Sigmoid colon (tissue), 4 donors: ENCODE data around the gene SHB.

Experiments used
- POLR2AphosphoS5 ChIP-seq, 4 donors: sonication (generic); formaldehyde crosslinking; IDR thresholded peaks; one replicate each; pipeline ENCODE4 v1.6.1; 2017; ENCODE audit warnings: antibody characterized with exemption in 4 of 4
- TF ChIP-seq, protein P1 (sequence below), 4 experiments: fragments of 450-650 bp in 3 of 4; fragments of 200-600 bp in 1 of 4; IDR thresholded peaks; one replicate each; pipeline ENCODE4 v1.5.1; 2016 to 2019; ENCODE audit warnings: antibody characterized with exemption in 4 of 4, mild to moderate bottlenecking in 3 of 4, moderate library complexity in 2 of 4

DNA sequence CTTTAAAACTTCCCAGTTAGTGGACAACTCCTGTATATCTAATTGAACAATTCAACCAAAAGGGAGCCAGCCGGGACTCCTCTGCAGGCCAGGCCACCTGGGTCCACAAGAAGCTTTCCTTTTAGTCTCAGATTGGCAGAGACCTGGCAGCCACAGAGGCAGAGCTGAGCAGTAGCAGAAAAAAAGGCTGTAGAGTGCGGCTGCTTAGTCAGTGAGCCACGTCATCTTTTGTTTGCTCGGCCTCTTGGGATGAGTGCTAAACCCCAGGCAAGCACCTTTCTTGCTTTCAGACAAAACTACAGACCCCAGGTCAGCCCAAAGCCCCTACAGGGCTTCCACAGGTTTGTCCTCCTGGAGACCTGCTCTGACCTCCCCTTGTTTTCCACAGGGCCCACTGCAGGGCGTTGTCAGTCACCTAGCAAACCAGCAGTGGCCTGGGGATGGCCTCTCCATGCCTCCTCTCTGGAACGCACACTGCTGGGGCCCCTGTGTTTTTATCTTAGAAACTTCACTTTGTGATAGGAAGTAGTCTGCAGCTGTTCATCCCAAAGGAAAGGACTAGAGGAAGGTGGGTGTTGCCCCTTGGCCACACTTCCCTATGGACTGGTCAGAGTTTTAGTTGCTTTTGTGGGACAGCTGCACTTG lies 49.9 kb downstream of the SHB start:
- TF ChIP-seq, protein P1, sequence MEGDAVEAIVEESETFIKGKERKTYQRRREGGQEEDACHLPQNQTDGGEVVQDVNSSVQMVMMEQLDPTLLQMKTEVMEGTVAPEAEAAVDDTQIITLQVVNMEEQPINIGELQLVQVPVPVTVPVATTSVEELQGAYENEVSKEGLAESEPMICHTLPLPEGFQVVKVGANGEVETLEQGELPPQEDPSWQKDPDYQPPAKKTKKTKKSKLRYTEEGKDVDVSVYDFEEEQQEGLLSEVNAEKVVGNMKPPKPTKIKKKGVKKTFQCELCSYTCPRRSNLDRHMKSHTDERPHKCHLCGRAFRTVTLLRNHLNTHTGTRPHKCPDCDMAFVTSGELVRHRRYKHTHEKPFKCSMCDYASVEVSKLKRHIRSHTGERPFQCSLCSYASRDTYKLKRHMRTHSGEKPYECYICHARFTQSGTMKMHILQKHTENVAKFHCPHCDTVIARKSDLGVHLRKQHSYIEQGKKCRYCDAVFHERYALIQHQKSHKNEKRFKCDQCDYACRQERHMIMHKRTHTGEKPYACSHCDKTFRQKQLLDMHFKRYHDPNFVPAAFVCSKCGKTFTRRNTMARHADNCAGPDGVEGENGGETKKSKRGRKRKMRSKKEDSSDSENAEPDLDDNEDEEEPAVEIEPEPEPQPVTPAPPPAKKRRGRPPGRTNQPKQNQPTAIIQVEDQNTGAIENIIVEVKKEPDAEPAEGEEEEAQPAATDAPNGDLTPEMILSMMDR (IDR thresholded peaks at IDR 0.05), result no peak
- TF ChIP-seq POLR2AphosphoS5 (IDR thresholded peaks at IDR 0.05), result peak in 3 of 4 donors; percentile 18 to 35 (median 30)
